ENCODE results near the gene EXOC1L. TPM values are rescaled to one million over a fixed set of nuclear protein-coding genes. Genes with fewer than 3 reads are reported as not detected.

Gene EXOC1L
- total and polyA plus RNA-seq, 2 donors from 2014 or later, result not detected

DNA sequence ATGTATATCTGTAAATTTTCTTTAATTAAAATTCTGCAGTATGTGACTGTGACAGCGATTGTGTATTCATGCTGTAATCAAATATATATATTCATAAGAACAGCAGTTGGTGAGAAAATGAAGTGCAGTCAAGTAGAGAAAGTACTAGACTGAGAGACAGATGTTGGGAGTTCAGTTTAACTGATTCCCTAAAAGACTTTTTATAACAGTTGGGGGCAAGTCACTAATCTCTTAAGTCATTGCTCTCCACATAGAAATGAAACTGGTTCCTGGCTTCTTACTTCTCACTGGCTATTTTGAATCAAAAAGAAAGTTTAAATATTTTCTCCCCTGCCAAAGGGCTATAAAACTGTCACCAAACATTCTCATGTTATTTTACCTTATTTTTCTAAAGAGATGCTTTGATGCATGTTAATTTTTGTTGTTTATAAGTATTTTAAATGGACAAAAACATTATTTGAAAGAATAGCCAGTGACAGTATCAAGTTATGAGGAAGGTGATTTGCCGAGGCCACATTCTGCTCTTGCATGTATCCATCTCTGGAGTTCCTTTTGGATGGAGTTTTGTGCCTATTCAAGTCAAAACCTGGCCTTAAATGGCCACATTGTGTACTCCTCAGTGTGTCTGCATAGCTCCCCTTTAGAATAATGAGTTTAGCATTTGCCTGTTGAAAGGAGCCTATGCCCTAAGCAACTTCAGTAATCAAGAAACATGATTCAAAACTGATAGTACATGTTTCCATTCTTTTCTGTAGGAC lies 64.7 kb downstream of the EXOC1L start:
- intact Hi-C loops (cut with DNase I), result no loop called here
- no peaks in the 10 kb centered on the region for H3K9me3 ChIP-seq (ENCODE audit: control insufficient read depth in 2 of 3, insufficient read depth in 1 of 3, low read length in 3 of 3)

DNA sequence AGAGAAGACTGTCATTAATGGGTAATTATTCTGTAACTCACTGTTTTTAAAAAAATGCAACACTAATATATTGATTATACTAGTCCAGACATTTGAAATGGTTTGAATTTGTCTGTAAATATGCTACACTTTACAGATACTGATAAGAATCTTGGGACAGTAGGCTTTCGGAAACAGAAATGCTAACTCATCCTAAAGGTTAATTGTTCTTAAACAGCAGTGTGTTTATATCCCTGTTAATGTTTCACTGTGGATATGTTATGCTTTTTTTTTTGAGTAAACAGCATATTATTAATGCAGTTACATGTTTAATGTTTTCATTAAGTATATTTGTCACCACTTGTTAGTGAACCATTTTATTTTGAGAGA lies 65.2 kb downstream of the EXOC1L start:
- peaks cover 0 to 10% (median 0%) of the 10 kb centered on the region in 3 donors for H3K36me3 ChIP-seq (ENCODE audit: control insufficient read depth in 2 of 3, insufficient read depth in 3 of 3, low read length in 3 of 3)
- no peak overlapping the region for H3K9ac ChIP-seq (ENCODE audit: low read length in 3 of 3)
- no peaks in the 10 kb centered on the region for H3K4me1 ChIP-seq (ENCODE audit: control insufficient read depth in 2 of 3, insufficient read depth in 2 of 3, low read depth in 1 of 3, low read length in 3 of 3)
- DNase-seq (no peak), FAIRE-seq (no peak)
- no peak overlapping the region for H3K4me3 ChIP-seq (ENCODE audit: low read length in 3 of 3)
- TF ChIP-seq, protein P1, sequence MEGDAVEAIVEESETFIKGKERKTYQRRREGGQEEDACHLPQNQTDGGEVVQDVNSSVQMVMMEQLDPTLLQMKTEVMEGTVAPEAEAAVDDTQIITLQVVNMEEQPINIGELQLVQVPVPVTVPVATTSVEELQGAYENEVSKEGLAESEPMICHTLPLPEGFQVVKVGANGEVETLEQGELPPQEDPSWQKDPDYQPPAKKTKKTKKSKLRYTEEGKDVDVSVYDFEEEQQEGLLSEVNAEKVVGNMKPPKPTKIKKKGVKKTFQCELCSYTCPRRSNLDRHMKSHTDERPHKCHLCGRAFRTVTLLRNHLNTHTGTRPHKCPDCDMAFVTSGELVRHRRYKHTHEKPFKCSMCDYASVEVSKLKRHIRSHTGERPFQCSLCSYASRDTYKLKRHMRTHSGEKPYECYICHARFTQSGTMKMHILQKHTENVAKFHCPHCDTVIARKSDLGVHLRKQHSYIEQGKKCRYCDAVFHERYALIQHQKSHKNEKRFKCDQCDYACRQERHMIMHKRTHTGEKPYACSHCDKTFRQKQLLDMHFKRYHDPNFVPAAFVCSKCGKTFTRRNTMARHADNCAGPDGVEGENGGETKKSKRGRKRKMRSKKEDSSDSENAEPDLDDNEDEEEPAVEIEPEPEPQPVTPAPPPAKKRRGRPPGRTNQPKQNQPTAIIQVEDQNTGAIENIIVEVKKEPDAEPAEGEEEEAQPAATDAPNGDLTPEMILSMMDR (IDR thresholded peaks at IDR 0.05; ENCODE audit: borderline replicate concordance, extremely low read depth, insufficient read depth), result no peak
- H3K9me3 ChIP-seq (ENCODE audit: control insufficient read depth in 2 of 3, insufficient read depth in 1 of 3, low read length in 3 of 3), result no peaks in the 10 kb centered on the region
- H3K27me3 ChIP-seq (ENCODE audit: control insufficient read depth, insufficient read depth, low read length), result no peaks in the 10 kb centered on the region
- intact Hi-C loops (cut with DNase I), result no loop called here
- no peak overlapping the region for H3K27ac ChIP-seq (ENCODE audit: low read depth in 2 of 2, low read length in 2 of 2)

More for the DNA sequence above, 64.7 kb downstream of the EXOC1L start:
- FAIRE-seq (no peak), DNase-seq (no peak)
- Histone ChIP-seq H3K36me3 (ENCODE audit: control insufficient read depth in 2 of 3, insufficient read depth in 3 of 3, low read length in 3 of 3) (peaks cover 0 to 11% (median 0%) of the 10 kb centered on the region in 3 donors), H3K4me1 (ENCODE audit: control insufficient read depth in 2 of 3, insufficient read depth in 2 of 3, low read depth in 1 of 3, low read length in 3 of 3) (no peaks in the 10 kb centered on the region), H3K4me3 (ENCODE audit: low read length in 3 of 3) (no peak overlapping the region), H3K27me3 (ENCODE audit: control insufficient read depth, insufficient read depth, low read length) (no peaks in the 10 kb centered on the region), H3K9ac (ENCODE audit: low read length in 3 of 3) (no peak overlapping the region), H3K27ac (ENCODE audit: low read depth in 2 of 2, low read length in 2 of 2) (no peak overlapping the region)
- TF ChIP-seq, protein P1 (IDR thresholded peaks at IDR 0.05; ENCODE audit: borderline replicate concordance, extremely low read depth, insufficient read depth), result no peak

Other genes starting within 250 kb of the EXOC1L start
- not detected for gene PDCL2, start 227.5 kb upstream of the EXOC1L start, total RNA-seq
- gene PDCL2, start 227.5 kb upstream of the EXOC1L start, polyA plus RNA-seq (ENCODE audit: insufficient read depth, low read depth, low replicate concordance), result not detected
- 0.79 TPM for gene NMU, start 183.5 kb upstream of the EXOC1L start, total RNA-seq
- gene NMU, start 183.5 kb upstream of the EXOC1L start, polyA plus RNA-seq (ENCODE audit: insufficient read depth, low read depth, low replicate concordance), result 0.54 TPM
- 41.7 TPM for gene EXOC1, start 33.9 kb downstream of the EXOC1L start, total RNA-seq
- 17.5 TPM for gene EXOC1, start 33.9 kb downstream of the EXOC1L start, polyA plus RNA-seq (ENCODE audit: insufficient read depth, low read depth, low replicate concordance)
- gene CEP135, start 129.2 kb downstream of the EXOC1L start, total RNA-seq, result 9.2 TPM
- 2.3 TPM for gene CEP135, start 129.2 kb downstream of the EXOC1L start, polyA plus RNA-seq (ENCODE audit: insufficient read depth, low read depth, low replicate concordance)